Activated naive CD8-positive, alpha-beta T cell treated with anti-CD3 and anti-CD28 coated beads, Interleukin-2, amount 50 U/mL, for 24 hours (primary cell): ENCODE data around the gene CLRN1.

Experiments used
- ATAC-seq: fragments of 150-1000 bp; cut with Tn5 transposase; one replicate; pipeline ENCODE4 v1.10.0; 2021
- DNase-seq: peaks from one replicate; pipeline ENCODE4 v3.0.0; 2021
- H3K27ac Mint-ChIP-seq: one replicate; pipeline ENCODE4 v1.8.0; 2021; ENCODE audit warnings: mild to moderate bottlenecking, mixed read lengths
- H3K27me3 Mint-ChIP-seq: one replicate; pipeline ENCODE4 v1.8.0; 2021; ENCODE audit warnings: mixed read lengths
- H3K36me3 Mint-ChIP-seq: one replicate; pipeline ENCODE4 v1.8.0; 2021; ENCODE audit warnings: low read depth, mixed read lengths
- H3K4me1 Mint-ChIP-seq: one replicate; pipeline ENCODE4 v1.8.0; 2021; ENCODE audit warnings: mixed read lengths
- H3K4me3 Mint-ChIP-seq: one replicate; pipeline ENCODE4 v1.8.0; 2021; ENCODE audit warnings: mild to moderate bottlenecking, moderate library complexity, mixed read lengths
- H3K9me3 Mint-ChIP-seq: one replicate; pipeline ENCODE4 v1.8.0; 2021; ENCODE audit warnings: mixed read lengths

Gene CLRN1

DNA sequence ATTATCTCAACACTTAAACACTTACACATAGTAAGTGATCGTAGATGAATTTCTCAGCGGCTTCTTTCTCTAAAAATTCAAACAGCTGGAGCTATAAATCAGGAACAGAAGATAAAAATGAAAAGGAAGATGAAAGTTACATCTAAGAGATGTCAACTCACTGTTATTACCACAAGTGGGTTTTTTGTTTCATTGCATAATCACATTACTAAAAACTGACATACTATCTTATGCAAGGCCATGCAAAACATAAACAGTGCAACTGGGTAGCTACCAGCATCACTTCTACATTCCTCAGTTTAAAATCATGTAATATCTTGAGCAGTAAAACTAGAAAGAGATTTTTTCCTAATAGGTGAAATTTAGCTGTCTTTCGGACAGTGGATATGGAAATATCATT, 82.2 kb downstream of the CLRN1 start:
- no peak for DNase-seq

DNA sequence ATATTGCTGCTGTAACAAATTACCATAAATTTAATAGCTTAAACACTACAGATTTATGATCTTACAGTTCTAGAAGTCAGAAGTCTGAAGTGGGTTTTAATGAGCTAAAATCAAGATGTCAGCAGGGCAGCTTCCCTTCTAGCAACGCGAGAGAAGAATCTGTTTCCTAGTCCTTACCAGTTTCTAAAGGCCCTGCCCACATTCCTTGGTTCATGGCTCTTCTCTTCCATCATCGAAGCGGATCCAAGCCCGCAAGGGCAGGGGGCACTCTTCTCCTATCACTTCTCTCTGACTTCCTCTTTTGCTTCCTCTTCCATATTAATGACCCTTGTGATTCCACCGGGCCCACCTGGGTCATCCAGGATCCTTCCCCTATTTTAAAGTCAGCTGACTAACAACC, 83.4 kb downstream of the CLRN1 start:
- Mint-ChIP-seq H3K4me3 (no peak overlapping the region), H3K4me1 (no peaks in the 10 kb centered on the region), H3K27ac (no peak overlapping the region), H3K27me3 (peaks cover 9% of the 10 kb centered on the region), H3K9me3 (no peaks in the 10 kb centered on the region), H3K36me3 (no peaks in the 10 kb centered on the region)
- DNase-seq (no peak), ATAC-seq (no peak)

More for the DNA sequence above, 82.2 kb downstream of the CLRN1 start:
- no peak overlapping the region for H3K4me3 Mint-ChIP-seq
- peaks cover 9% of the 10 kb centered on the region for H3K27me3 Mint-ChIP-seq
- H3K4me1 Mint-ChIP-seq, result no peaks in the 10 kb centered on the region
- no peak for ATAC-seq
- no peak overlapping the region for H3K27ac Mint-ChIP-seq
- no peaks in the 10 kb centered on the region for H3K9me3 Mint-ChIP-seq
- no peaks in the 10 kb centered on the region for H3K36me3 Mint-ChIP-seq

DNA sequence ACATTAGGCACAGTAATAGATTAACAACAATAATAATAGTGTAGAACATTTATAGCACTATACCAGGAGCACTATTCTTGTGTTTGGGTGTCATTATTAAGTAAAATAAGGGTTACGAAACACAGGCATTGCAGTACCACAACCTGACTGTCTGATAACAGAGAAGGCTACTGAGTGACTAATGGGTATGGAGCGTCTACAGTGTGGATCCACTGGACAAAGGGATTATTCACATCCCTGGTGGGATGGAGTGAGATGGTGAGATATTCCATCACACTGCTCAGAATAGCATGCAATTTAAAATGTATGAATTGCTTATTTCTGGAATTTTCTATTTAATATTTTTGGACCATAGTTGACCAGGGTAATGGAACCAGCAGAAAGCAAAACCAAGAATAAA, 85.5 kb downstream of the CLRN1 start:
- Mint-ChIP-seq H3K4me3 (no peak overlapping the region), H3K9me3 (no peaks in the 10 kb centered on the region), H3K4me1 (no peaks in the 10 kb centered on the region), H3K27ac (no peak overlapping the region), H3K36me3 (no peaks in the 10 kb centered on the region), H3K27me3 (peaks cover 9% of the 10 kb centered on the region)
- DNase-seq (no peak), ATAC-seq (no peak)

DNA sequence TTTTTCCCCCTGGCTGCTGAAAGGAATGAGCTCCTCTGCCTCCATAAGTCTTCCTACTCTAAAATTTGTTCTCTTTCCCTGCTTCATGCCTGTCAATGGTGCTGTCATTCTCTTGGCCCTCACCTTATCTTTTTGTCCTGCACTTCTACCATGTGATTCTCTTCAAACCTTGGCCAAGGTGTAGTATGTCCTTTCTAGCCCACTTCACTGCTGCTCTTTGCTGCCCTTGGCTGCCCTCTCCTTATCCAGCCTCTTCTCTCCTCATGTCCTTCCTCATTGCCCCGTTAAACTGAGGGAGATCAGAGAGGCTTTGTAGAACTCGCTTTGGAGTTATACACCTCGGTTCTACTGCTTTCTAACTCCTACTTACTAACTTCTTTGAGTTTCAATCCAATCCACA, 87.0 kb downstream of the CLRN1 start:
- DNase-seq (no peak), ATAC-seq (no peak)
- Mint-ChIP-seq H3K9me3 (no peaks in the 10 kb centered on the region), H3K4me3 (no peak overlapping the region), H3K27ac (no peak overlapping the region), H3K36me3 (no peaks in the 10 kb centered on the region), H3K27me3 (peaks cover 9% of the 10 kb centered on the region), H3K4me1 (no peaks in the 10 kb centered on the region)

DNA sequence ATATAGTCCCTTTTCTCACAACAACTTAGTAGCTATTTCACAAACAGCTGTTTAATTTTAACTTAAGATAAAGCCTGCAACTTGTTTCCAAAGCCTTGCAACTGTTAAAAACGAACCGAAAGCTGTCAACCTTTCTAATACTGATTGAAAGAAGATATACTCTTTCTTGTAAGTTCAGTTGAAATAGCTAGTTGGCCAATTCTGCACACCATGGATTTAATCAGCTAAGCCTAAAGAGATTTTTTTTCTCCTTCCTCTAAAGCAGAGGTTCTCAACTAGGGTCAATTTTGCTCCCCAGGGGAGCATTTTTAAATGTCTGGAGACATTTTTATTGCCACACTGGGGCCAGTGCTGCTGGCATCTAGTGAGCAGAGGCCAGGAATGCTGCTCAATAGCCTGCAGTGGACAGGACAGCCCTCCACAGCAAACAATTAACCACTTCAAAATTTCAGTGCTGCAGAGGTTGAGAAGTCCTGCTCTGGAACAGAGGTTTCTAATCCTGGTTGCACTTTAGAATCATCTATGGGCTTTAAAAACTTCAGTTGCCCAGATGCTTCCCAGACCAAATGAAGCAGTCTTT, 93.4 kb downstream of the CLRN1 start:
- Mint-ChIP-seq H3K27me3 (no peaks in the 10 kb centered on the region), H3K9me3 (no peaks in the 10 kb centered on the region), H3K4me3 (no peak overlapping the region), H3K27ac (no peak overlapping the region), H3K36me3 (no peaks in the 10 kb centered on the region), H3K4me1 (no peaks in the 10 kb centered on the region)
- DNase-seq (no peak), ATAC-seq (no peak)

DNA sequence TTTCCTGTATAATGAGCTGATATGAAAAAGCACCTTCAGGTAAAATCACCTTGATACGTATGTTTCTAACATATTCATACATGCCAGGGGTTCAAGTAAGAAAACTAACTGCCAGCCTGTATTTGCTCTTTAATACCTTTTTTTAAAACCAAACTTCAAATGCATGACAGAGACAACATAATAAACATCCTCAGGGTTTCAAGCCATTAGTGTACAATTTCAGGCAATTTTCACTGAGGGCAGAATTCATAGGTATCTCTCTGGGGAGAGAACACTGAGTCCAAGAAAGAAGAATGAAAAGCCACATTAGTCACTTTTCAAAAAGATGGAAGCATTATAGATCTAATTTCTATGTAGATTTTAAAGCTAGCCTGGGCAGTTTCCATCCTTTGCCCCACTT, 94.2 kb downstream of the CLRN1 start:
- no peaks in the 10 kb centered on the region for H3K9me3 Mint-ChIP-seq
- no peaks in the 10 kb centered on the region for H3K27me3 Mint-ChIP-seq
- DNase-seq, result no peak
- H3K4me3 Mint-ChIP-seq, result no peak overlapping the region
- no peak for ATAC-seq
- H3K36me3 Mint-ChIP-seq, result no peaks in the 10 kb centered on the region
- H3K4me1 Mint-ChIP-seq, result no peaks in the 10 kb centered on the region
- no peak overlapping the region for H3K27ac Mint-ChIP-seq

DNA sequence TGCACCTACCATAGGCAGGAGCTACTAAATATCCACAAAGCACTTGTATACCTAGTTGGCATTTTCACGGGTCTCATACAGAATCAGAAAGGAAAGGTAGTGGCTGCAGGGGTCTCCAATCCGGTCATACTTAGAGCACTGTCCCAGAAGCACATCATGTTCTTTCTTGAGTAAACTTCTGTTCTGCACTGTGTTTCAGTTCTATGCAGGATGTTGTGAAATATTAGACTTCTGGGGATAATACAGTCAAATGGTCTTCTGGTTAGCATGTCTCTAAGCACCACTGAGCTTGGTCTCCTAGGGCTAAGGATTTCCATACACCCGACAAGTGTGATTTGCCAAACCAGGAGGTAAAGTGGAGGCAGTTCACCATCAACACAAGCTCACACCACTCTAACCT, 95.2 kb downstream of the CLRN1 start:
- no peaks in the 10 kb centered on the region for H3K27me3 Mint-ChIP-seq
- no peaks in the 10 kb centered on the region for H3K36me3 Mint-ChIP-seq
- ATAC-seq (no peak), DNase-seq (no peak)
- H3K27ac Mint-ChIP-seq, result no peak overlapping the region
- no peaks in the 10 kb centered on the region for H3K4me1 Mint-ChIP-seq
- no peak overlapping the region for H3K4me3 Mint-ChIP-seq
- no peaks in the 10 kb centered on the region for H3K9me3 Mint-ChIP-seq

DNA sequence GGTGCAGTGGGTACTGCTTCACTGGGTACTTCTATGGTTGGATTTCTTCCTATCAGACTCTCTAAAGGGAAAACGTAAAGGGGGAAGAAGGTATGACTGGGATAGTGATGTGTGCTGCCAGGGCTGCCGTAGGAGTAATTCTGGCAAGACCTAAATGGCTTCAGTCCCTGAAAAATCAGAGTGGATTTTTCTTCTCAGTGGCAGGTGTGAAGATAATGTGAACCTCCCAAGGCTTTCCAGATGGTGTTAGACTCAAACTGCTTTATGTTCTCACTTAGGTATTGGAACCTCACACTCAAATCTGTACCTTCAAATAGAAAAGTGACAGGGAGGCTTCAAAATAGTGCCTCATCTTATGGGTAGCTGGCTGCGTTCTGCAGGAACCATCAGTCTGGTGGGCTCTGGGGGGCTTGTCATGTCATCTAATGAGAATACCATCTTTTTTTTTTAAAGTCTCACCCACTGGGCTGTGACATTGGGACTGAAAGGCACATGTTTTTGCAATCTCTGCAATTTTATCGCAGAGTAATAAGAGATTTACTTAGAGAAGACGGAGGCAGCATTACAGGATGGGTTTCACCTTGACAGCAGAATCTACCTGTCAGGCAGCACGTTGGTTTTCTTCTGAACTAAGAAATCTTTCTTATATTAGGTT, 95.8 kb downstream of the CLRN1 start:
- no peaks in the 10 kb centered on the region for H3K4me1 Mint-ChIP-seq
- H3K4me3 Mint-ChIP-seq, result no peak overlapping the region
- H3K9me3 Mint-ChIP-seq, result no peaks in the 10 kb centered on the region
- no peak overlapping the region for H3K27ac Mint-ChIP-seq
- no peaks in the 10 kb centered on the region for H3K36me3 Mint-ChIP-seq
- ATAC-seq (no peak), DNase-seq (no peak)
- no peaks in the 10 kb centered on the region for H3K27me3 Mint-ChIP-seq
